GM15510 (cell line): ENCODE results near the gene STX11.

Experiments
- POLR2A ChIP-seq: IDR thresholded peaks from 3 replicates; pipeline ENCODE4 v1.6.1; 2011; ENCODE audit warnings: borderline replicate concordance; ENCODE audit not compliant: insufficient read length; ENCODE audit errors: extremely low read depth

STX11 gene

GRCh38 chr6:144214622-144215401 is 64.5 kb downstream of the STX11 start:
- TF ChIP-seq POLR2A: no peak

- TF ChIP-seq POLR2A: no peak
Measured at GRCh38 chr6:144215402-144215931, 65.2 kb downstream of the STX11 start.

- TF ChIP-seq POLR2A: peak; percentile 56
Measured at GRCh38 chr6:144215932-144216667, 65.8 kb downstream of the STX11 start.

- no peak for TF ChIP-seq POLR2A
Measured at GRCh38 chr6:144216668-144217218, 66.4 kb downstream of the STX11 start.

GRCh38 chr6:144217264-144217663 is 66.9 kb downstream of the STX11 start:
- no peak for TF ChIP-seq POLR2A

- no peak for TF ChIP-seq POLR2A
Measured at GRCh38 chr6:144217797-144218196, 67.5 kb downstream of the STX11 start.

- TF ChIP-seq POLR2A: no peak
Measured at GRCh38 chr6:144219056-144219685, 68.9 kb downstream of the STX11 start.

GRCh38 chr6:144220031-144220790 is 69.9 kb downstream of the STX11 start:
- no peak for TF ChIP-seq POLR2A

GRCh38 chr6:144223686-144224085 is 73.4 kb downstream of the STX11 start:
- TF ChIP-seq POLR2A: no peak

- TF ChIP-seq POLR2A: no peak
Measured at GRCh38 chr6:144231721-144232120, 81.4 kb downstream of the STX11 start.

- TF ChIP-seq POLR2A: no peak
Measured at GRCh38 chr6:144232176-144232831, 82.0 kb downstream of the STX11 start.

GRCh38 chr6:144232832-144233230 is 82.5 kb downstream of the STX11 start:
- TF ChIP-seq POLR2A: no peak

- no peak for TF ChIP-seq POLR2A
Measured at GRCh38 chr6:144234399-144234798, 84.1 kb downstream of the STX11 start.

- no peak for TF ChIP-seq POLR2A
Measured at GRCh38 chr6:144234935-144235334, 84.6 kb downstream of the STX11 start.
